HG03060 (cell line): Measurements from ENCODE around the gene PRRX2.

ENCODE experiments used
- ATAC-seq: cut with Tn5 transposase; IDR thresholded peaks from one replicate; pipeline ENCODE4 v1.9.1; 2021; ENCODE audit warnings: low read depth, moderate number of reproducible peaks; ENCODE audit not compliant: unreplicated experiment

Gene PRRX2

GRCh38 chr9:129698254-129698757, 32.9 kb downstream of the PRRX2 start:
- ATAC-seq, result no peak

GRCh38 chr9:129701054-129701453, 35.6 kb downstream of the PRRX2 start:
- no peak for ATAC-seq

GRCh38 chr9:129701549-129701948, 36.1 kb downstream of the PRRX2 start:
- ATAC-seq, result no peak

- no peak for ATAC-seq
These were observed 37.4 kb downstream of the PRRX2 start for GRCh38 chr9:129702589-129703520.

- ATAC-seq, result no peak
These were observed 38.4 kb downstream of the PRRX2 start for GRCh38 chr9:129703667-129704355.

- no peak for ATAC-seq
These were observed 39.4 kb downstream of the PRRX2 start for GRCh38 chr9:129704807-129705206.

- no peak for ATAC-seq
These were observed 43.3 kb downstream of the PRRX2 start for GRCh38 chr9:129708793-129709192.

- no peak for ATAC-seq
These were observed 44.2 kb downstream of the PRRX2 start for GRCh38 chr9:129709438-129710168.

- ATAC-seq, result no peak
These were observed 44.7 kb downstream of the PRRX2 start for GRCh38 chr9:129710169-129710453.

GRCh38 chr9:129712634-129713401, 47.4 kb downstream of the PRRX2 start:
- no peak for ATAC-seq

- no peak for ATAC-seq
These were observed 47.9 kb downstream of the PRRX2 start for GRCh38 chr9:129713402-129713679.

- ATAC-seq, result no peak
These were observed 49.1 kb downstream of the PRRX2 start for GRCh38 chr9:129714511-129715061.

GRCh38 chr9:129716091-129716490, 50.6 kb downstream of the PRRX2 start:
- no peak for ATAC-seq

GRCh38 chr9:129717991-129718390, 52.5 kb downstream of the PRRX2 start:
- no peak for ATAC-seq

- no peak for ATAC-seq
These were observed 53.2 kb downstream of the PRRX2 start for GRCh38 chr9:129718647-129719046.

- ATAC-seq, result no peak
These were observed 53.7 kb downstream of the PRRX2 start for GRCh38 chr9:129719135-129719534.

GRCh38 chr9:129720181-129720864, 54.9 kb downstream of the PRRX2 start:
- no peak for ATAC-seq

- no peak for ATAC-seq
These were observed 55.6 kb downstream of the PRRX2 start for GRCh38 chr9:129720865-129721545.

- no peak for ATAC-seq
These were observed 57.5 kb downstream of the PRRX2 start for GRCh38 chr9:129722913-129723312.
